Lower lobe of right lung (tissue), 2 donors: ENCODE measurements around the gene NMT2. TPM values are rescaled to one million over a fixed set of nuclear protein-coding genes. Genes with fewer than 3 reads are reported as not detected.

Experiments used
- ATAC-seq, 2 donors: fragments of 200-7000 bp; cut with Tn5 transposase; one replicate each; pipeline ENCODE4 v1.9.1; 2020 to 2022; ENCODE audit warnings: mild to moderate bottlenecking in 2 of 2, moderate library complexity in 2 of 2
- DNase-seq: peaks from one replicate; pipeline ENCODE4 v3.0.0-alpha.2; 2020
- H3K27ac ChIP-seq: fragments of 200-600 bp; one replicate; pipeline ENCODE4 v1.8.0; 2022
- H3K27me3 ChIP-seq: fragments of 200-600 bp; one replicate; pipeline ENCODE4 v1.8.0; 2022; ENCODE audit warnings: low read depth
- H3K36me3 ChIP-seq: fragments of 200-600 bp; one replicate; pipeline ENCODE4 v1.8.0; 2022; ENCODE audit warnings: mild to moderate bottlenecking
- H3K4me1 ChIP-seq: fragments of 200-600 bp; one replicate; pipeline ENCODE4 v1.8.0; 2022
- H3K4me3 ChIP-seq: fragments of 200-600 bp; one replicate; pipeline ENCODE4 v1.8.0; 2022; ENCODE audit warnings: mild to moderate bottlenecking
- H3K9me3 ChIP-seq: fragments of 200-600 bp; one replicate; pipeline ENCODE4 v1.8.0; 2022
- CTCF ChIP-seq: fragments of 200-600 bp; IDR thresholded peaks from one replicate; pipeline ENCODE4 v1.8.0; 2022; ENCODE audit warnings: antibody characterized with exemption, mild to moderate bottlenecking
- intact Hi-C: fragments of 100-400 bp; cut with DNase I; formaldehyde crosslinking; loops from one replicate; pipeline ENCODE4 v1.11.0; 2022
- total RNA-seq: library from RNA; stranded (reverse); fragmentation: NEBNext Ultra II Directional; extraction: Animal tissue kit (Norgen Biotek cat#: 25700); gene quantifications from one replicate; pipeline ENCODE4 v1.2.1, GENCODE V29; 2021
- donor health status: DM: no; HTN: yes; CAD: no; lungs with severe emphysema.

The NMT2 gene
- total RNA-seq, 1 donor from 2014 or later, result 10.2 TPM

DNA sequence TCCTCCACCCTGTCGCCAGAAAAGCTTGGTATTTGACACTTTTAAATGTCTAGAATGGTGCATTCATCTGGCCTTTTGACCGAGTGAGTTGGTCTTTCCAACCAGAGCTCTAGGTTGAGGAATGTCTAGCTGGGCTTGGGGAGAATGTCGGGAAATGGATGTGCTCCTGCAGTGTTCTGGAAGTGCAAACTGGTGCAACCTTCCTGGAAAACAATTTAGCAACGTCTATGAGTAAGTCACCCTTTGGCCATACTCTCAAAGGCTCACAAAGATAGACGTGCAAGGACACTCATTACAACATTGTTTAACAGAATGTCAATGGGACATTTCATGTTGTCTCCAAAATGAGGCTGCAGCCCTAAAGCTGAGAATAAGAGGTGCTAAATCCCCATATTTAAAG, 12.2 kb upstream of the NMT2 start:
- no peak for TF ChIP-seq CTCF
- intact Hi-C loops, result no loop called here
- Histone ChIP-seq H3K27me3 (no peaks in the 10 kb centered on the region), H3K4me3 (no peak overlapping the region), H3K9me3 (no peaks in the 10 kb centered on the region), H3K36me3 (no peaks in the 10 kb centered on the region), H3K4me1 (no peaks in the 10 kb centered on the region), H3K27ac (no peak overlapping the region)
- no peak for DNase-seq
- ATAC-seq, result no peak

DNA sequence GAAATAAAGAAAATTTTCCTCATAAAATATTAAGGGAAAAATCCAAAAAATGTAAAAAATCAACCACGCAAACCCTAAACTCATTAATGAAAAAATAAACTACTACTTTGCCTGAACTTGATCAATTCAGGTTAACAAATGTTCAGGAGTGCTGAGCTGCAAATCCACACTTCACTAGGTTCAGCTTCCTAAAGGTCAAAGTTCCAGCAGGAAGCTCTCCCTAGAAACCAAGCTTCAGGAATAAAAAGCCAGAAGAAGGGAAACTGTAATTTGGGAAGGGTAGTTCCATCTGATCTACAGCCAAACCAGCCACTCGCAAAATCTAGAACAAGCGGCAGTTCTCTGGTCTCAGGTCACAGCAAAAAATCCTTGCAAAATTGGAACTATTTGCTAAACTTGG, 7.8 kb upstream of the NMT2 start:
- no peaks in the 10 kb centered on the region for H3K27me3 ChIP-seq
- H3K4me3 ChIP-seq, result no peak overlapping the region
- H3K27ac ChIP-seq, result no peak overlapping the region
- TF ChIP-seq CTCF, result no peak
- H3K36me3 ChIP-seq, result no peaks in the 10 kb centered on the region
- intact Hi-C loops, result no loop called here
- no peaks in the 10 kb centered on the region for H3K9me3 ChIP-seq
- no peaks in the 10 kb centered on the region for H3K4me1 ChIP-seq
- no peak for DNase-seq
- ATAC-seq, result no peak

- Histone ChIP-seq H3K27me3 (no peaks in the 10 kb centered on the region), H3K27ac (no peak overlapping the region), H3K4me3 (no peak overlapping the region), H3K36me3 (no peaks in the 10 kb centered on the region), H3K4me1 (peaks cover 4% of the 10 kb centered on the region), H3K9me3 (no peaks in the 10 kb centered on the region)
- DNase-seq (no peak), ATAC-seq (no peak)
- intact Hi-C loops, result no loop called here
- TF ChIP-seq CTCF, result no peak
Observed at GRCh38 chr10:15175587-15175986, 7.1 kb upstream of the NMT2 start.

DNA sequence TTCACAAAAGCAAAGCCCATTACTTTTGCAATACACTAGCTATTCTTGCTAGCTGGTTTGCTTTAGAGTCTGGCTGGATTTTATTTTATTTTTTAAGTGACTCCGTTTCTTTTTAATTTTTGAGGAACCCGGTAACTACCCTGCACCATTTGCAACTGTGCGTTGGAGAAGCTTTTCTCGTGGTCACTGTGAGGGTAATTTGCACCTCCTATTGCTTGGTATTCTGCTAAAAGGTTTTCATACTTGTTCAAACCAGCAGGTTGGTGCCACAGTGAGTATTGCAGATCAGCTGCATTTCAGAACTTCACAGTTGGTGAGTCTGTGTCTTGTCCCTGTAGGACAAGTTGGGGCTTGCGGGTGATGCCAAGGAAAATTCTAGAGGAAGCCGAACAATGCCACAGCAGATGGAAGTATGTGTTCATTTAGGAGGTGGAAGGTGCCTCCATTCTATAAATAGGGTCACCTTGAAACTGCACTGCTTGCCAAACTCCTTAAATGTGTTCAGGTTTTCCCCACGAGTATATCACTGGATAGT, 3.9 kb upstream of the NMT2 start:
- no peak for ATAC-seq
- TF ChIP-seq CTCF, result no peak
- Histone ChIP-seq H3K4me3 (no peak overlapping the region), H3K27ac (no peak overlapping the region), H3K36me3 (no peaks in the 10 kb centered on the region), H3K27me3 (no peaks in the 10 kb centered on the region), H3K4me1 (peaks cover 25% of the 10 kb centered on the region), H3K9me3 (no peaks in the 10 kb centered on the region)
- intact Hi-C loops, result no loop called here
- no peak for DNase-seq

DNA sequence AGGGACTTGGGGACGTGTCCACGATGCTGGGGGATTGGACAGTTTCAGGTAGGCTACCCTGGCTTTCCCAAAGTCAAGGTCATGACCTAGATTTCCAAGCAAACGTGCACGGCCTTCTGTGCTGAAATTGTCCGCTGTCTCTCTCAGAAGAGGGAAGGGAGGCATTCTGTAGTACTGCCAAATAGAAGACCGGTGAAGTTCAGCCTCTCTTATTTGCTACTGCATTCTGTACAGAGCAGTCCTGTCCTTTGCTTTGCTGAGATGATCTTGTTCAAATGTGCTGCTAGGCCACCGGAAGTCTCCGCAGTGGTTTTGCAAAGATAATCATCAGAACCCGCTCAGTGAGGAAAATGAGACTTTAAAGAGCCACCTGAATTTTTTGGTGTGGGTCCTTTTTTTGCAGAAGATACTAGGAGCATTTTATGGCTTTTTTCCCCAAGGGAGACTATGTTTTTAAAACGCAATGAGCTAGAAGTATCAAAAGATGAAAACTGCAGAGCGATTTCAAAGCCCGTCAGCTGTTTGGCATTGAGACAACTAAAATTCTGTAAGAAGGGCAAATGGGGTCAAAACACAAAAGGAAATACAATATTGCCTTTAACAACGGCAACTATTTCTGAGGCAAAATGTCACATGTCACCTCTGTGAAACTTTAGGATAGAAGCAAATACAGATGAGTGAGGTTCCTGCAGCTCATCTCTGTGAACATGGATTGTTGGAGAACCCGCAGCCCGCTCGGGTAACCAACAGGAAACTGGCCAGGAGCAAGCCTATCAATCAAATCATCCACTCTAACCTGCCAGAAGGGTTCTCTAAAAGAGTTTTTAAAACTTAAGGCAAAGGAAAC, 1.3 kb upstream of the NMT2 start:
- Histone ChIP-seq H3K27me3 (no peaks in the 10 kb centered on the region), H3K9me3 (no peaks in the 10 kb centered on the region), H3K4me3 (peak overlapping the region; percentile 34), H3K4me1 (peaks cover 39% of the 10 kb centered on the region), H3K36me3 (no peaks in the 10 kb centered on the region), H3K27ac (peak overlapping the region; percentile 66)
- intact Hi-C loops, result no loop called here
- TF ChIP-seq CTCF, result no peak
- DNase-seq (no peak), ATAC-seq (no peak)
